Left ventricle myocardium inferior (tissue), 1 donor: ENCODE data around the gene OXA1L. TPM values are rescaled to one million over a fixed set of nuclear protein-coding genes. Genes with fewer than 3 reads are reported as not detected.
"Not testable (repeated sequence)": the region's sequence is repeated elsewhere in the genome, so short reads cannot be mapped to it uniquely, and the experiment has no call there.

ENCODE experiments used
- DNase-seq: peaks from one replicate; pipeline ENCODE4 v3.0.0-alpha.2; 2020
- H3K27ac ChIP-seq: fragments of 200-600 bp; replicated peaks from 2 replicates; pipeline ENCODE4 v1.8.0; 2021
- H3K27me3 ChIP-seq: fragments of 200-600 bp; 2 replicates; pipeline ENCODE4 v1.8.0; 2021; ENCODE audit warnings: low read depth
- H3K36me3 ChIP-seq: fragments of 200-600 bp; 2 replicates; pipeline ENCODE4 v1.8.0; 2021
- H3K4me1 ChIP-seq: fragments of 200-600 bp; 2 replicates; pipeline ENCODE4 v1.8.0; 2021
- H3K4me3 ChIP-seq: fragments of 200-600 bp; 2 replicates; pipeline ENCODE4 v1.8.0; 2021; ENCODE audit warnings: mild to moderate bottlenecking, moderate library complexity
- H3K9me3 ChIP-seq: fragments of 200-600 bp; replicated peaks from 2 replicates; pipeline ENCODE4 v1.8.0; 2021
- intact Hi-C: fragments of 100-400 bp; cut with micrococcal nuclease; formaldehyde crosslinking; loops from one replicate; pipeline ENCODE4 v1.11.0; 2022
- total RNA-seq: library from RNA; stranded (reverse); fragmentation: NEBNext Ultra II Directional; extraction: Animal tissue kit (Norgen Biotek cat#: 25700); gene quantifications from one replicate; pipeline ENCODE4 v1.2.1, GENCODE V29; 2021
- TF ChIP-seq, protein P1 (sequence below): fragments of 200-600 bp; IDR thresholded peaks from 2 replicates; pipeline ENCODE4 v1.8.0; 2021; ENCODE audit warnings: antibody characterized with exemption, mild to moderate bottlenecking, borderline replicate concordance
- donor health status: DM: no; HTN: yes; CAD: no; lungs with severe emphysema.

The OXA1L gene
- total RNA-seq, 1 donor from 2014 or later, result 182 TPM

DNA sequence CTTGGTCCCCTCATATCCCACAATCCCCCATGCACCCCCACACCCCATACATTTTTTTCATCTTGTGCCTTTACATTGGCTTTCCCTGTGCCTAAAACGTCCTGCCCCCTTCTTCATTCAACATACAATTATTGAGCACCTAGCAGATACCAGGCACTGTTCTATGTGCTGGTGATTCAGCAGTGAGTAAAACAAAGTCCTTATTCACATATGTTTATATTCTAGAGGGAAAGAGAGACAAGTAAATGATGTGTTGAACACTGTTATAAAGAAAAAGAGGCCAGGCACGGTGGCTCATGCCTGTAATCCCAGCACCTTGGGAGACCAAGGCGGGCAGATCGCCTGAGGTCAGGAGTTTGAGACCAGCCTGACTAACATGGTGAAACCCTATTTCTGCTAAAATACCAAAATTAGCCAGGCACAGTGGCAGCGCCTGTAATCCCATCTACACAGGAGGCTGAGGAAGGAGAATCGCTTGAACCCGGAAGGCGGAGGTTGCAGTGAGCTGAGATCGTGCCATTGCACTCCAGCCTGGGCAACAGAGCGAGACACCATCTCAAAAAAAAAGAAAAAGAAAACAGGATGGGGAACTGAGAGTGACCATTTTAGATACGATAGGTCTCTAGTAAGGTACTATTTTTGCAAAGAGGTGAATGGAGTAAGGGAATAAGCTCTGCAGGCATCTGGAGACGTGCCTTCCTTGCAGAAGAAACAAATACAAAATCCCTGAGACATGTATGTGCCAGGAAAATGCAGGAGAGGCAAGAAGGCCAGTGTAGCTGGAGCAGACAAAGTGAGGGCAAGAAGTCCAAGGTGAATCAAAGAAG, 36.6 kb downstream of the OXA1L start:
- no peaks in the 10 kb centered on the region for H3K9me3 ChIP-seq
- no peaks in the 10 kb centered on the region for H3K27me3 ChIP-seq
- intact Hi-C loops, result no loop called here
- DNase-seq, result no peak
- no peaks in the 10 kb centered on the region for H3K4me1 ChIP-seq
- H3K36me3 ChIP-seq, result no peaks in the 10 kb centered on the region
- H3K4me3 ChIP-seq, result no peak overlapping the region
- TF ChIP-seq, protein P1, sequence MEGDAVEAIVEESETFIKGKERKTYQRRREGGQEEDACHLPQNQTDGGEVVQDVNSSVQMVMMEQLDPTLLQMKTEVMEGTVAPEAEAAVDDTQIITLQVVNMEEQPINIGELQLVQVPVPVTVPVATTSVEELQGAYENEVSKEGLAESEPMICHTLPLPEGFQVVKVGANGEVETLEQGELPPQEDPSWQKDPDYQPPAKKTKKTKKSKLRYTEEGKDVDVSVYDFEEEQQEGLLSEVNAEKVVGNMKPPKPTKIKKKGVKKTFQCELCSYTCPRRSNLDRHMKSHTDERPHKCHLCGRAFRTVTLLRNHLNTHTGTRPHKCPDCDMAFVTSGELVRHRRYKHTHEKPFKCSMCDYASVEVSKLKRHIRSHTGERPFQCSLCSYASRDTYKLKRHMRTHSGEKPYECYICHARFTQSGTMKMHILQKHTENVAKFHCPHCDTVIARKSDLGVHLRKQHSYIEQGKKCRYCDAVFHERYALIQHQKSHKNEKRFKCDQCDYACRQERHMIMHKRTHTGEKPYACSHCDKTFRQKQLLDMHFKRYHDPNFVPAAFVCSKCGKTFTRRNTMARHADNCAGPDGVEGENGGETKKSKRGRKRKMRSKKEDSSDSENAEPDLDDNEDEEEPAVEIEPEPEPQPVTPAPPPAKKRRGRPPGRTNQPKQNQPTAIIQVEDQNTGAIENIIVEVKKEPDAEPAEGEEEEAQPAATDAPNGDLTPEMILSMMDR, result no peak
- H3K27ac ChIP-seq, result no peak overlapping the region

DNA sequence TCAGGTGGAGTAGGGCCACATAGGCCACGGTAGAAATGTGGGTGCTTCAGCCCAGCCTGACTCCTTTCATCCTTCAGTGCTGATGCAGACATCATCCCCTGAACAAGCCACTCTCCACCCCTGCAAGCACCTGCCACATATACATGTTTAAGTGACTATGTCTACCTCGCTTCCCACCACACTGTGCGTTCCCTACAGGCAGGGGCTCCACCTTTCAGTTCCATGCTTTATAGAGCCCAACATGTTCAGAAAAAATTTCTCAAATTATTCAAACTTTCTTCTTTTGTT, 37.1 kb downstream of the OXA1L start:
- Histone ChIP-seq H3K36me3 (no peaks in the 10 kb centered on the region), H3K9me3 (no peaks in the 10 kb centered on the region), H3K4me3 (no peak overlapping the region), H3K27me3 (no peaks in the 10 kb centered on the region), H3K4me1 (no peaks in the 10 kb centered on the region), H3K27ac (no peak overlapping the region)
- TF ChIP-seq, protein P1, result no peak
- no peak for DNase-seq
- intact Hi-C loops, result no loop called here

DNA sequence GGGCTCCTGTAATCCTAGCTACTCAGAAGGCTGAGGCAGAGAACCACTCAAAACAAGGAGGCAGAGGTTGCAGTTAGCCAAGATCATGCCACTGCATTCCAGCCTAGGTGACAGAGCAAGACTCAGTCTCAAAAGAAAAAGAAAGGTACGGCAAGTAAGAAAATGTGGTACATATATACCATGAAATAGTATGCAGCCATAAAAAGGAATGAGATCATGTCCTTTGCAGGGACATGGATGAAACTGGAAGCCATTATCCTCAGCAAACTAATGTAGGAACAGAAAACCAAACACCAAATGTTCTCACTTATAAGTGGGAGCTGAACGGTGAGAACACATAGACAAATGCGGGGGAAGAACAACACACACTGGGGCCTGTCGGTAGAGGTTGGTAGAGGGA, 38.7 kb downstream of the OXA1L start:
- H3K4me1 ChIP-seq, H3K27ac ChIP-seq, H3K9me3 ChIP-seq, H3K36me3 ChIP-seq, H3K4me3 ChIP-seq, intact Hi-C loops, H3K27me3 ChIP-seq, DNase-seq: not testable (repeated sequence)

DNA sequence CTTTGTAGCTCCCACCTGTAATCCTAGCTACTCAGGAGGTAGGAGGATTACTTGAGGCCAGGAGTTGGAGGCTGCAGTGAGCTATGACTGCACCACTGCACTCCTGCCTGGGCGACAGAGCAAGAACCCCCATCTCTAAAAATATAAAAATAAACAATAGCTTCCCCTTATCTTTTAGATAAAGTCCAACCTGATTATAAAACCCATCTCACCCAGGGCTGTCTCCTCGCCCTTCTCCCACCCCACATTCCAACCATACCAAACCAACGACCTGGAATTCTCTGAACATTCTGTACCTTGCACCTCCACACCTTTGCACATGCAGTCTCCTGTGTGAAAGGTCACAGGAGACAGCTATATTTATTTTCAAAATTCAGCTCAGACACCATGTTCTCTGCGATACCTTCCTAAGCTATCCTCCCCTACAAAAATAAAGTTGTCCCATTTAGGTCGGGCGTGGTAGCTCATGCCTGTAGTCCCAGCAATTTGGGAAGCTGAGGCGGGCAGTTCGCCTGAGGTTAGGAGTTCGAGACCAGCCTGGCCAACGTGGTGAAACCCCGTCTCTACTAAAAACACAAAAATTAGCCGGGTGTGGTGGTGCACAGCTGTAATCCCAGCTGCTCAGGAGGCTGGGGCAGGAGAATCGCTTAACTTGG, 41.1 kb downstream of the OXA1L start:
- Histone ChIP-seq H3K36me3 (no peaks in the 10 kb centered on the region), H3K9me3 (no peaks in the 10 kb centered on the region), H3K27ac (no peak overlapping the region), H3K4me3 (no peak overlapping the region), H3K27me3 (no peaks in the 10 kb centered on the region), H3K4me1 (no peaks in the 10 kb centered on the region)
- no peak for DNase-seq
- intact Hi-C loops, result no loop called here
- TF ChIP-seq, protein P1, result no peak

DNA sequence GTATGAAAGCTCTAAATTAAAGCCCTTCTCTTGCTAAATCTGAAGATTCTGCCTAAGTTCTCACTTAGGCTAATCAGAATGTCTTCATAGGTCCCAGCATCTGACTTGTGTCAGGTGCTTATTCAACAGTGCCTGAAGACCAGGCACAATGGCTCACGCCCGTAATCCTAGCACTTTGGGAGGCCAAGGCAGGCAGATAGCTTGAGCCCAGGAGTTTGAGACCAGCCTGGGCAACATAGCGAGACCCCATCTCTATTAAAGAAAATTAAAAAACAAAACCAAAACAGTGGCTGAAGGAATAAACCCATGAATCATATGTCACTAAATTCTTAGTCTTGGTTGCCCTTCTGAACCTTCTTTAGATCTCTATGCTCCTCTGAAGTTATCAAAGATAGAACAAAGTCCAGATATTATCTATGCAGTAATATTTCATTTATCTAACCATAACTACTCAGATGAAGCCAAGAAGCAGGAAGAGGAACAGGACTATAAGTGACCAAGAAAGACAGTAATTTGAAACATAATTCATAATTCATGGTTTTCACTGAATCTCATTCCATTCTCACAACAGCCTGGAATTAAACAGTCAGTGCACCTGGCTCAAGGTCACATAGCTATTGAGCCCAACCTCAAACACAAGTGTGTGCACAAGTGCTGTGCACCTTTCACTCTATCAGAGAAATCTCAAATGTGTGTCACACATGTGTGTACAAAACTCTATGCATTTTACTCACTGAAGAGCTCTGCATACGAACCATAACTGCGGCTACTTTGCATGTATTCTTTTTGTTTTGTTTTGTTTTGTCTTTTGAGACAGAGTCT, 42.1 kb downstream of the OXA1L start:
- Histone ChIP-seq H3K36me3 (no peaks in the 10 kb centered on the region), H3K4me3 (no peak overlapping the region), H3K4me1 (no peaks in the 10 kb centered on the region), H3K27me3 (no peaks in the 10 kb centered on the region), H3K9me3 (no peaks in the 10 kb centered on the region), H3K27ac (no peak overlapping the region)
- intact Hi-C loops, result no loop called here
- DNase-seq, result no peak
- TF ChIP-seq, protein P1, result no peak
